ENCODE measurements around the gene BET1L.

The BET1L gene

DNA sequence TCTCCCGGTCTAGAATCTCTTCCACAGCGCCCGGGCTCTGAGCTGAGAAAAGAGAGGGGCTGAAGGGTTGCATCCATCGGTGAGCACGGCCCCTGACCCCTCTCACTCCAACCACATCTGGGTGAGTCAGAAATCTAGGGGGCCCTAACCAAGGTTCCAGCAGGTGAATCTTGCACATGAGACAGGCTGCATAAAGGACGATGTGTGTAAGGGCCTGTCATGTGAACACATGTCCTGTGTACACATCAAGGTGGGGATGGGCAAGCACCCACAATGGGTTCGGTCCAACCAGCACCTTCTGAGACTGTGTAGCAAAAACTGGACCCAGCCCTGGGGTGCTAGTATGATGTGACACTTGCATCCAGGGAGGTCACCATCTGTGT, 1.2 kb downstream of the BET1L start:
- TF ChIP-seq SNAI2 (CRISPR knock-in tag; IDR thresholded peaks at IDR 0.05): no peak
- no peak for TF ChIP-seq BACH2 (CRISPR knock-in tag; IDR thresholded peaks at IDR 0.05; ENCODE audit: borderline replicate concordance)
- no peak for TF ChIP-seq ZFP3 (CRISPR knock-in tag; IDR thresholded peaks at IDR 0.05)
- TF ChIP-seq ESRRG (CRISPR knock-in tag; IDR thresholded peaks at IDR 0.05): no peak
- ATAC-seq: no peak

DNA sequence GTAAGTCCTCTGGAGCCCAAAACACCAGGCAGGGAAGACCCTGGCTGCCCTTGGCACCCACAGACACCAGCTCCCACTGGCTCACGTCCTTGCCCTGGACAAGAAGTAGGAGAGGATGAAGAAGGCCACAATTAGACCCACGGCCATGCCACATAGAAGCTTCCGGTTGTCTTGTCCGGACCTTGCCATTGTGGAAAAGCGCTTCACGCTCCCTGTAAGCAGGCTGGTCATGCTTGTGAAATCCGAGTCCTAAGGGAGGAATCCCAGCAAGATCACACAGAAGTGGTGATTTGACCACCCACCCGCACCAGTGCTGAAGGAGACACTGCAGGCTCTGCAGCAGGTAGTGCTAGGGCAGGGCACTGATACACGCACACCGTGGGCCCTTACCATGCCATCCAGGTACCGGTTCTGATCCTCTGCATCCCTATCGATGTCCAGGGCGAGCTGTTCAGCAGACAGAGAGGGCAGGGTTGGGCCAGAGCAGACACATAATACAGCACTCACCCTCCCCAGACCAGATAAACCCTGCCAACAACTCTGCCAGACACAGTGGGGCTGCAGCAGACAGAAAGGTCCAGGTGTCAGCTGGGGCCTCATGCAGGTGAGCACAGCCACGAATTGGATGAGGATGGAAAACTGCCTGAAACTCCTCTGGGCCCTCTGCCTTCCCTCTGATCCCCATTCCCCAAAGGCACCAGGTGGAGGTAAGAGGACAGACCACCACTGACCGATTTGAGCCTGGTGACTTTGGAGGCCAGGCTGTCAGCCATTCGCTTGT, 1.8 kb downstream of the BET1L start:
- TF ChIP-seq GLIS3 (CRISPR knock-in tag; IDR thresholded peaks at IDR 0.05) (no peak), SNAI2 (CRISPR knock-in tag; IDR thresholded peaks at IDR 0.05) (no peak), BACH2 (CRISPR knock-in tag; IDR thresholded peaks at IDR 0.05; ENCODE audit: borderline replicate concordance) (no peak), RARB (CRISPR knock-in tag; IDR thresholded peaks at IDR 0.05) (no peak), TOX (CRISPR knock-in tag; IDR thresholded peaks at IDR 0.05; ENCODE audit: borderline replicate concordance) (no peak), ZC3H10 (CRISPR knock-in tag; IDR thresholded peaks at IDR 0.05) (no peak), CSDC2 (CRISPR knock-in tag; IDR thresholded peaks at IDR 0.05) (no peak), OSR1 (CRISPR knock-in tag; IDR thresholded peaks at IDR 0.05) (no peak), PPARA (CRISPR knock-in tag; IDR thresholded peaks at IDR 0.05; ENCODE audit: borderline replicate concordance) (no peak), ISL1 (CRISPR knock-in tag; IDR thresholded peaks at IDR 0.05) (no peak), ESRRG (CRISPR knock-in tag; IDR thresholded peaks at IDR 0.05) (no peak), TCF4 (CRISPR knock-in tag; IDR thresholded peaks at IDR 0.05; ENCODE audit: borderline replicate concordance) (no peak), ZFP3 (CRISPR knock-in tag; IDR thresholded peaks at IDR 0.05) (no peak), ZNF565 (CRISPR knock-in tag; conservative IDR thresholded peaks at IDR 0.05; ENCODE audit: low read depth) (no peak), ZFP30 (CRISPR knock-in tag; IDR thresholded peaks at IDR 0.05) (no peak), ARNTL (CRISPR knock-in tag; IDR thresholded peaks at IDR 0.05; ENCODE audit: borderline replicate concordance, low read depth) (no peak)
- TF ChIP-seq, protein P1, sequence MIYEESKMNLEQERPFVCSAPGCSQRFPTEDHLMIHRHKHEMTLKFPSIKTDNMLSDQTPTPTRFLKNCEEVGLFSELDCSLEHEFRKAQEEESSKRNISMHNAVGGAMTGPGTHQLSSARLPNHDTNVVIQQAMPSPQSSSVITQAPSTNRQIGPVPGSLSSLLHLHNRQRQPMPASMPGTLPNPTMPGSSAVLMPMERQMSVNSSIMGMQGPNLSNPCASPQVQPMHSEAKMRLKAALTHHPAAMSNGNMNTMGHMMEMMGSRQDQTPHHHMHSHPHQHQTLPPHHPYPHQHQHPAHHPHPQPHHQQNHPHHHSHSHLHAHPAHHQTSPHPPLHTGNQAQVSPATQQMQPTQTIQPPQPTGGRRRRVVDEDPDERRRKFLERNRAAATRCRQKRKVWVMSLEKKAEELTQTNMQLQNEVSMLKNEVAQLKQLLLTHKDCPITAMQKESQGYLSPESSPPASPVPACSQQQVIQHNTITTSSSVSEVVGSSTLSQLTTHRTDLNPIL (CRISPR knock-in tag; IDR thresholded peaks at IDR 0.05; ENCODE audit: low read depth): no peak
- TF ChIP-seq, protein P2, sequence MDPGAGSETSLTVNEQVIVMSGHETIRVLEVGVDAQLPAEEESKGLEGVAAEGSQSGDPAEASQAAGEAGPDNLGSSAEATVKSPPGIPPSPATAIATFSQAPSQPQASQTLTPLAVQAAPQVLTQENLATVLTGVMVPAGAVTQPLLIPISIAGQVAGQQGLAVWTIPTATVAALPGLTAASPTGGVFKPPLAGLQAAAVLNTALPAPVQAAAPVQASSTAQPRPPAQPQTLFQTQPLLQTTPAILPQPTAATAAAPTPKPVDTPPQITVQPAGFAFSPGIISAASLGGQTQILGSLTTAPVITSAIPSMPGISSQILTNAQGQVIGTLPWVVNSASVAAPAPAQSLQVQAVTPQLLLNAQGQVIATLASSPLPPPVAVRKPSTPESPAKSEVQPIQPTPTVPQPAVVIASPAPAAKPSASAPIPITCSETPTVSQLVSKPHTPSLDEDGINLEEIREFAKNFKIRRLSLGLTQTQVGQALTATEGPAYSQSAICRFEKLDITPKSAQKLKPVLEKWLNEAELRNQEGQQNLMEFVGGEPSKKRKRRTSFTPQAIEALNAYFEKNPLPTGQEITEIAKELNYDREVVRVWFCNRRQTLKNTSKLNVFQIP (CRISPR knock-in tag; IDR thresholded peaks at IDR 0.05; ENCODE audit: borderline replicate concordance, low read depth): no peak
- TF ChIP-seq, protein P3, sequence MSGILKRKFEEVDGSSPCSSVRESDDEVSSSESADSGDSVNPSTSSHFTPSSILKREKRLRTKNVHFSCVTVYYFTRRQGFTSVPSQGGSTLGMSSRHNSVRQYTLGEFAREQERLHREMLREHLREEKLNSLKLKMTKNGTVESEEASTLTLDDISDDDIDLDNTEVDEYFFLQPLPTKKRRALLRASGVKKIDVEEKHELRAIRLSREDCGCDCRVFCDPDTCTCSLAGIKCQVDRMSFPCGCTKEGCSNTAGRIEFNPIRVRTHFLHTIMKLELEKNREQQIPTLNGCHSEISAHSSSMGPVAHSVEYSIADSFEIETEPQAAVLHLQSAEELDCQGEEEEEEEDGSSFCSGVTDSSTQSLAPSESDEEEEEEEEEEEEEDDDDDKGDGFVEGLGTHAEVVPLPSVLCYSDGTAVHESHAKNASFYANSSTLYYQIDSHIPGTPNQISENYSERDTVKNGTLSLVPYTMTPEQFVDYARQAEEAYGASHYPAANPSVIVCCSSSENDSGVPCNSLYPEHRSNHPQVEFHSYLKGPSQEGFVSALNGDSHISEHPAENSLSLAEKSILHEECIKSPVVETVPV (CRISPR knock-in tag; IDR thresholded peaks at IDR 0.05): no peak
- TF ChIP-seq, protein P4, sequence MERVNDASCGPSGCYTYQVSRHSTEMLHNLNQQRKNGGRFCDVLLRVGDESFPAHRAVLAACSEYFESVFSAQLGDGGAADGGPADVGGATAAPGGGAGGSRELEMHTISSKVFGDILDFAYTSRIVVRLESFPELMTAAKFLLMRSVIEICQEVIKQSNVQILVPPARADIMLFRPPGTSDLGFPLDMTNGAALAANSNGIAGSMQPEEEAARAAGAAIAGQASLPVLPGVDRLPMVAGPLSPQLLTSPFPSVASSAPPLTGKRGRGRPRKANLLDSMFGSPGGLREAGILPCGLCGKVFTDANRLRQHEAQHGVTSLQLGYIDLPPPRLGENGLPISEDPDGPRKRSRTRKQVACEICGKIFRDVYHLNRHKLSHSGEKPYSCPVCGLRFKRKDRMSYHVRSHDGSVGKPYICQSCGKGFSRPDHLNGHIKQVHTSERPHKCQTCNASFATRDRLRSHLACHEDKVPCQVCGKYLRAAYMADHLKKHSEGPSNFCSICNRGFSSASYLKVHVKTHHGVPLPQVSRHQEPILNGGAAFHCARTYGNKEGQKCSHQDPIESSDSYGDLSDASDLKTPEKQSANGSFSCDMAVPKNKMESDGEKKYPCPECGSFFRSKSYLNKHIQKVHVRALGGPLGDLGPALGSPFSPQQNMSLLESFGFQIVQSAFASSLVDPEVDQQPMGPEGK (CRISPR knock-in tag; IDR thresholded peaks at IDR 0.05; ENCODE audit: borderline replicate concordance): no peak
- ATAC-seq: no peak

DNA sequence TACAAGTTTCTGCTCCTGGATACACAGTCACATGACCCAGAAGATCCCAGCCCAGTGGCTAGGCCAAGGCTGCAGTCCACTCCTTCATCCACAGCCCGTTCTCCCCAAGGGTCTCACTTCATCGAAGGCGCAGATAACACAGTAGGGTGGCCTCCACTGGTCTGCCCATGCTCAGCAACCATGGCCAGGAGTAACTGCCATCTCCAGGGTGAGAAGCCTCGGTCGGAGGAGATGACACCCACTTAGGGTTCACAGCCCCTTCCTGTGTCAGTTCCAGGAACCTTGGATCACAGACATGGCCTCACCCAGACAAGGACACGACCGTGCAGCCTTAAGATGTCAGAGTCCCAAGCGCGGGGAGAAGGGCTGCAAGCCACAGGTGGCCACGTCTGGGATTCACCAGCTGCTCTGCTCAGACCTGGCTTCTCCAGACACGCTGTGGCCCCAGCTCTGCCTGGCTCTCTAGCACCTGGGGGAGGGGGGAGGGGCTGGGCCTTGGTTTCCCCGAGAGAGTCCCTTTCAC, 2.6 kb downstream of the BET1L start:
- TF ChIP-seq, protein P2 (CRISPR knock-in tag; IDR thresholded peaks at IDR 0.05; ENCODE audit: borderline replicate concordance, low read depth): no peak
- TF ChIP-seq ZNF565 (CRISPR knock-in tag; conservative IDR thresholded peaks at IDR 0.05; ENCODE audit: low read depth) (no peak), ZNF8 (CRISPR knock-in tag; IDR thresholded peaks at IDR 0.05) (no peak), CSDC2 (CRISPR knock-in tag; IDR thresholded peaks at IDR 0.05) (no peak), ARNTL (CRISPR knock-in tag; IDR thresholded peaks at IDR 0.05; ENCODE audit: borderline replicate concordance, low read depth) (no peak), ESRRG (CRISPR knock-in tag; IDR thresholded peaks at IDR 0.05) (no peak), ZNF70 (CRISPR knock-in tag; IDR thresholded peaks at IDR 0.05) (no peak), SNAI2 (CRISPR knock-in tag; IDR thresholded peaks at IDR 0.05) (no peak), ZFP3 (CRISPR knock-in tag; IDR thresholded peaks at IDR 0.05) (no peak), ZC3H10 (CRISPR knock-in tag; IDR thresholded peaks at IDR 0.05) (no peak), ISL1 (CRISPR knock-in tag; IDR thresholded peaks at IDR 0.05) (no peak), RARB (CRISPR knock-in tag; IDR thresholded peaks at IDR 0.05) (no peak)
- ATAC-seq: no peak

All from SK-N-SH treated with all-trans-retinoic acid at 6 μM for 48 hours (cell line).